H9 (cell line): ENCODE results near the gene AIF1L. TPM values are rescaled to one million over a fixed set of nuclear protein-coding genes. Genes with fewer than 3 reads are reported as not detected.

Source experiments
- DNase-seq: peaks from one replicate; pipeline ENCODE4 v3.0.0-alpha.2; 2017
- H2AFZ ChIP-seq: one replicate; pipeline ENCODE4 v1.6.1; 2013; ENCODE audit warnings: mild to moderate bottlenecking, low read length, control low read depth, moderate library complexity
- H2AK5ac ChIP-seq: 2 replicates; pipeline ENCODE4 v1.6.1; 2013; ENCODE audit warnings: low read length, control low read depth, mixed read lengths; ENCODE audit not compliant: insufficient read length
- H2BK120ac ChIP-seq: one replicate; pipeline ENCODE4 v1.6.1; 2013; ENCODE audit warnings: low read depth, mild to moderate bottlenecking, low read length, control low read depth, inconsistent platforms; ENCODE audit not compliant: poor library complexity, severe bottlenecking
- H2BK12ac ChIP-seq: 2 replicates; pipeline ENCODE4 v1.6.1; 2013; ENCODE audit warnings: low read length, control low read depth, mixed read lengths, low read depth; ENCODE audit not compliant: insufficient read length
- H2BK15ac ChIP-seq: 2 replicates; pipeline ENCODE4 v1.6.1; 2013; ENCODE audit warnings: low read depth, low read length, control low read depth
- H2BK20ac ChIP-seq: one replicate; pipeline ENCODE4 v1.6.1; 2013; ENCODE audit warnings: low read depth, mild to moderate bottlenecking, low read length, control low read depth, inconsistent platforms; ENCODE audit not compliant: poor library complexity, severe bottlenecking
- H2BK5ac ChIP-seq: 2 replicates; pipeline ENCODE4 v1.6.1; 2013; ENCODE audit warnings: low read length, control low read depth, mixed read lengths; ENCODE audit not compliant: insufficient read length
- H3K14ac ChIP-seq: 2 replicates; pipeline ENCODE4 v1.6.1; 2013; ENCODE audit warnings: low read length, control low read depth; ENCODE audit not compliant: insufficient read depth
- H3K18ac ChIP-seq: 2 replicates; pipeline ENCODE4 v1.6.1; 2013; ENCODE audit warnings: low read depth, mild to moderate bottlenecking, mixed read lengths, low read length, control low read depth; ENCODE audit not compliant: insufficient read length
- H3K23ac ChIP-seq: 2 replicates; pipeline ENCODE4 v1.6.1; 2013; ENCODE audit warnings: low read length, control low read depth, mixed read lengths, low read depth; ENCODE audit not compliant: insufficient read length
- H3K23me2 ChIP-seq: 2 replicates; pipeline ENCODE4 v1.6.1; 2013; ENCODE audit warnings: low read depth, mild to moderate bottlenecking, mixed read lengths, low read length, control low read depth; ENCODE audit not compliant: insufficient read length, poor library complexity, severe bottlenecking
- H3K27ac ChIP-seq: 2 replicates; pipeline ENCODE4 v1.5.1; 2013; ENCODE audit warnings: low read length, control low read depth, mixed read lengths, low read depth; ENCODE audit not compliant: insufficient read length
- H3K27me3 ChIP-seq: 2 replicates; pipeline ENCODE4 v1.6.1; 2013; ENCODE audit warnings: low read length, control low read depth, inconsistent platforms; ENCODE audit not compliant: insufficient read depth
- H3K4ac ChIP-seq: 2 replicates; pipeline ENCODE4 v1.6.1; 2013; ENCODE audit warnings: low read depth, mild to moderate bottlenecking, control low read depth, inconsistent platforms, low read length, moderate library complexity
- H3K4me1 ChIP-seq: 2 replicates; pipeline ENCODE4 v1.6.1; 2013; ENCODE audit warnings: low read length, control low read depth, inconsistent platforms; ENCODE audit not compliant: insufficient read depth
- H3K4me2 ChIP-seq: 2 replicates; pipeline ENCODE4 v1.6.1; 2013; ENCODE audit warnings: low read length, control low read depth, mixed read lengths; ENCODE audit not compliant: insufficient read length, insufficient read depth
- H3K56ac ChIP-seq: 2 replicates; pipeline ENCODE4 v1.6.1; 2013; ENCODE audit warnings: low read depth, mild to moderate bottlenecking, mixed read lengths, low read length, control low read depth; ENCODE audit not compliant: insufficient read length
- H3K79me1 ChIP-seq: 2 replicates; pipeline ENCODE4 v1.6.1; 2013; ENCODE audit warnings: low read depth, mild to moderate bottlenecking, moderate library complexity, low read length, control low read depth, inconsistent platforms; ENCODE audit not compliant: insufficient read depth, poor library complexity, severe bottlenecking
- H3K79me2 ChIP-seq: 2 replicates; pipeline ENCODE4 v1.6.1; 2013; ENCODE audit warnings: low read length, control low read depth, inconsistent platforms; ENCODE audit not compliant: insufficient read depth
- H3K9ac ChIP-seq: 2 replicates; pipeline ENCODE4 v1.6.1; 2013; ENCODE audit warnings: low read length, control low read depth, mixed read lengths; ENCODE audit not compliant: insufficient read length; ENCODE audit errors: extremely low read depth
- H3K9me3 ChIP-seq: one replicate; pipeline ENCODE4 v1.6.1; 2013; ENCODE audit warnings: low read depth, low read length, inconsistent platforms; ENCODE audit not compliant: control insufficient read depth
- H3T11ph ChIP-seq: one replicate; pipeline ENCODE4 v1.6.1; 2013; ENCODE audit warnings: mild to moderate bottlenecking, low read length, control low read depth, inconsistent platforms
- H4K20me1 ChIP-seq: one replicate; pipeline ENCODE4 v1.6.1; 2013; ENCODE audit not compliant: control insufficient read depth, insufficient read length, insufficient read depth
- H4K5ac ChIP-seq: 2 replicates; pipeline ENCODE4 v1.6.1; 2013; ENCODE audit warnings: low read depth, mild to moderate bottlenecking, mixed read lengths, low read length, control low read depth; ENCODE audit not compliant: insufficient read length
- H4K8ac ChIP-seq: replicated peaks from 2 replicates; pipeline ENCODE4 v1.6.1; 2013; ENCODE audit warnings: low read length, control low read depth, mixed read lengths, low read depth; ENCODE audit not compliant: insufficient read length
- H4K91ac ChIP-seq: 2 replicates; pipeline ENCODE4 v1.6.1; 2013; ENCODE audit warnings: low read depth, mild to moderate bottlenecking, moderate library complexity, mixed read lengths, low read length, control low read depth; ENCODE audit not compliant: insufficient read length
- H3K27ac Mint-ChIP-seq, 3 experiments: 2 replicates in 2 of 3; 3 replicates in 1 of 3; pipeline ENCODE4 v1.8.0; 2020 to 2021; ENCODE audit warnings: mixed read lengths in 3 of 3, mild to moderate bottlenecking in 1 of 3, moderate library complexity in 1 of 3
- H3K27me3 Mint-ChIP-seq: 2 replicates; pipeline ENCODE4 v1.8.0; 2021; ENCODE audit warnings: low read depth, mild to moderate bottlenecking, moderate library complexity, mixed read lengths
- H3K36me3 Mint-ChIP-seq, 3 experiments: 2 replicates in 2 of 3; 3 replicates in 1 of 3; pipeline ENCODE4 v1.8.0; 2020 to 2021; ENCODE audit warnings: low read depth in 3 of 3, mixed read lengths in 3 of 3; ENCODE audit not compliant: insufficient read depth in 1 of 3
- H3K4me1 Mint-ChIP-seq, 2 experiments: 2 replicates each; pipeline ENCODE4 v1.8.0; 2020; ENCODE audit warnings: mixed read lengths in 2 of 2
- H3K4me3 Mint-ChIP-seq, 2 experiments: 2 replicates in 1 of 2; 3 replicates in 1 of 2; pipeline ENCODE4 v1.8.0; 2020 to 2021; ENCODE audit warnings: mild to moderate bottlenecking in 2 of 2, mixed read lengths in 2 of 2, moderate library complexity in 1 of 2
- H3K9me3 Mint-ChIP-seq, 2 experiments: 2 replicates in 1 of 2; 3 replicates in 1 of 2; pipeline ENCODE4 v1.8.0; 2020; ENCODE audit warnings: mild to moderate bottlenecking in 2 of 2, mixed read lengths in 2 of 2, moderate library complexity in 1 of 2
- WGBS: extraction: QIAGEN DNeasy Blood & Tissue Kit; methylation state at CpG from one replicate; pipeline ENCODE4 v1.1.7; 2013; ENCODE audit warnings: missing lambda C conversion rate, low lambda C conversion rate, mixed read lengths; ENCODE audit not compliant: insufficient read length; ENCODE audit errors: extremely low coverage; 5-methylcytosine and 5-hydroxymethylcytosine counted together
- total RNA-seq: library from RNA; stranded (reverse); gene quantifications from 2 replicates; pipeline ENCODE4 v1.2.1, GENCODE V29; 2021
- TF ChIP-seq, protein P1 (sequence below): fragments of 200-600 bp; sonication (generic); conservative IDR thresholded peaks from 3 replicates; pipeline ENCODE4 v1.8.0; 2021; ENCODE audit warnings: antibody characterized with exemption, mild to moderate bottlenecking

The AIF1L gene
- total RNA-seq, 1 experiment from 2014 or later, result 122 TPM

DNA sequence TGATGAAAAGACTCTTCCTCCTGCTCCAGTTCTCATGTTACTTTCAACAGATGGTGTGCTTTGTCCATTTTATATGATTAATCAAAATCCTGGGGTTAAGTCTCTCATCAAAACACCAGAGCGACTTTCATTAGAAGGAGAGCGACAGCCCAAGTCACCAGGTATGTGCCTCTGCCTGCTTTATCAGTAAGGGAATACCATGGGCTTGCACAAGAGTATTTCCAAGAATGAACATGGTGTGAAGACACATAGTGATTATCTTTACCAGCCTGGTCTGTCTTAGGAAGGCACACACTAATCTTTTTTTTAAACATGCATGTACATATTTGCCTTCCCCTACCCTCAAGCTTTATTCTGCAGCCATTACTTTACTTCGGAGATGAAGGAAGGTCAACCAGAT lies 44.2 kb downstream of the AIF1L start:
- H3K18ac ChIP-seq, result no peak overlapping the region
- TF ChIP-seq, protein P1, sequence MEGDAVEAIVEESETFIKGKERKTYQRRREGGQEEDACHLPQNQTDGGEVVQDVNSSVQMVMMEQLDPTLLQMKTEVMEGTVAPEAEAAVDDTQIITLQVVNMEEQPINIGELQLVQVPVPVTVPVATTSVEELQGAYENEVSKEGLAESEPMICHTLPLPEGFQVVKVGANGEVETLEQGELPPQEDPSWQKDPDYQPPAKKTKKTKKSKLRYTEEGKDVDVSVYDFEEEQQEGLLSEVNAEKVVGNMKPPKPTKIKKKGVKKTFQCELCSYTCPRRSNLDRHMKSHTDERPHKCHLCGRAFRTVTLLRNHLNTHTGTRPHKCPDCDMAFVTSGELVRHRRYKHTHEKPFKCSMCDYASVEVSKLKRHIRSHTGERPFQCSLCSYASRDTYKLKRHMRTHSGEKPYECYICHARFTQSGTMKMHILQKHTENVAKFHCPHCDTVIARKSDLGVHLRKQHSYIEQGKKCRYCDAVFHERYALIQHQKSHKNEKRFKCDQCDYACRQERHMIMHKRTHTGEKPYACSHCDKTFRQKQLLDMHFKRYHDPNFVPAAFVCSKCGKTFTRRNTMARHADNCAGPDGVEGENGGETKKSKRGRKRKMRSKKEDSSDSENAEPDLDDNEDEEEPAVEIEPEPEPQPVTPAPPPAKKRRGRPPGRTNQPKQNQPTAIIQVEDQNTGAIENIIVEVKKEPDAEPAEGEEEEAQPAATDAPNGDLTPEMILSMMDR, result no peak
- H3K79me2 ChIP-seq, result no peaks in the 10 kb centered on the region

More for the DNA sequence above, 44.2 kb downstream of the AIF1L start:
- H3K4me2 ChIP-seq, result no peak overlapping the region
- Mint-ChIP-seq H3K27ac (no peak overlapping the region), H3K27me3 (no peaks in the 10 kb centered on the region), H3K36me3 (peaks cover 31 to 93% (median 75%) of the 10 kb centered on the region in 3 experiments; a peak in 6 of 7 replicates), H3K9me3 (no peaks in the 10 kb centered on the region), H3K4me3 (no peak overlapping the region), H3K4me1 (peaks cover 0 to 11% of the 10 kb centered on the region in 2 experiments; a peak in 2 of 4 replicates)
- no peaks in the 10 kb centered on the region for H3K27me3 ChIP-seq
- H2BK15ac ChIP-seq, result no peak overlapping the region
- H3K9me3 ChIP-seq, result no peaks in the 10 kb centered on the region
- H3T11ph ChIP-seq, result no peak overlapping the region
- H4K8ac ChIP-seq, result no peak overlapping the region
- H2BK120ac ChIP-seq, result no peak overlapping the region
- H3K9ac ChIP-seq, result no peak overlapping the region
- H2AFZ ChIP-seq, result no peak overlapping the region
- WGBS, result no CpG with 5 or more reads among the region's 3 CpGs
- no peak overlapping the region for H2AK5ac ChIP-seq
- no peaks in the 10 kb centered on the region for H4K20me1 ChIP-seq
- no peak for DNase-seq
- H4K91ac ChIP-seq, result no peak overlapping the region
- no peak overlapping the region for H2BK5ac ChIP-seq
- H3K4me1 ChIP-seq, result no peaks in the 10 kb centered on the region
- H3K23me2 ChIP-seq, result no peaks in the 10 kb centered on the region
- no peak overlapping the region for H4K5ac ChIP-seq
- no peak overlapping the region for H2BK20ac ChIP-seq
- no peak overlapping the region for H3K23ac ChIP-seq
- H3K14ac ChIP-seq, result no peak overlapping the region
- H2BK12ac ChIP-seq, result no peak overlapping the region
- H3K79me1 ChIP-seq, result no peaks in the 10 kb centered on the region
- no peak overlapping the region for H3K4ac ChIP-seq
- no peak overlapping the region for H3K27ac ChIP-seq
- no peak overlapping the region for H3K56ac ChIP-seq
